Activated T-helper 1 cell treated with Interleukin-2 at 50 U/mL for 16 hours (primary cell): ENCODE data around the gene PIGL.
"Not testable (repeated sequence)": the region's sequence is repeated elsewhere in the genome, so short reads cannot be mapped to it uniquely, and the experiment has no call there.

Experiments used
- DNase-seq: peaks from one replicate; pipeline ENCODE4 v3.0.0-alpha.2; 2020; ENCODE audit warnings: low read depth

PIGL gene

GRCh38 chr17:16312061-16312460 lies 95.1 kb downstream of the PIGL start:
- not testable (repeated sequence) for DNase-seq

- no peak for DNase-seq
Measured at GRCh38 chr17:16313139-16314090, 96.4 kb downstream of the PIGL start.

DNA sequence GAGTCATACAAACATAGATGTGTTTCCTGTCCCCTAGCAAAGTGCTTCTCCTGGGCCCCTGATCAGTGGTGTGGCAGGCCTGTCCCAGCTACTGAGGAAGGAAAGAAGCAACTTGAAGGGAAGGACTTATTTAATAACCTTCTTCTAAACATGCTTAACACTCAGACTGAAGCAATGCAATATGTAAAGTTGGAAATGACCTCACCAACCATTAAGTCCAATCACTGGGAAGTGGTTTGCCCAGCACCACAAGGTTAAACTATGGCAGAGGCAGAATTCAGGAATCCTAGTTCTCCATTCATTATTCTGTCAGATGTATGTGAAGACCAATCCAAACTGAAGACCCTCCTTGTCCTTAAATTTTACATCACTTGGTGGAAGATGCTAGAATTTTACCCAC lies 97.2 kb downstream of the PIGL start:
- no peak for DNase-seq

DNA sequence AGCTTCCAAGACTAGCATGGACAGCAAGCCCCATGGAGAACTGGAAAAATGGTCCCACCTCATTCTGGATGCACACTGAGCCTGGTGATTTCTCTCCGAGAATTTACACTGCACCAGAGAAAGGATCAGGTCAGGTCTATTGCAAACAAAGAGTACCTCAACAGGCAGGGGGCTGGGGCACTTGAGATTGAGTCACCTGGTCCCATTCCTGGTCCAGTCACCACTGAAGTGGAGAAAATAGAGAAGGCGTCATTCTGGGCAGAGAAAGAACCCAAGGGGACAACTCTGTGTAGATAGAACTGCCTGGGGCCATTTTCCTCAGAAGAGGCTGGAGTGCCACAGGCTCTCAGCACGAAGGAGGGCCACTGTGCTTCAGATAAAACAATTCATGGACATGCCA lies 97.8 kb downstream of the PIGL start:
- no peak for DNase-seq

GRCh38 chr17:16319969-16320368 lies 103.0 kb downstream of the PIGL start:
- no peak for DNase-seq

DNA sequence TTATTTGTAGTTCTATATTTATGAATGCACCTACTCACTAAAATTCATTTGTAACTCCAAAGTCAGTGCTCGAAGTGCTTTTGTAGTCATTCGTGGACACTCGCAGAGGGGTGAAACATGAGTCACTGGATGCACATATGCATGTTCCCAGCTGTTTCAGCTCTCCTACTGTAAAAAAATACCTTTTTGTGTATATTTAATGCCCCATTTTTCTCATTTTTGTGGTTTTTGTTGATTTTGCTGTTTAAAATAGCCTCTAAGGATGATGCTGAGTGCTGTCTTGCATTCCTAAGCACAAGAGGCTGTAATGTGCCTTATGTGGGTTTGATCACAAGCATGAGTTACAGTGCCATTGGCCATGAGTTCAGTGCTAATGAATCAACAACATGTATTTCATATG lies 105.6 kb downstream of the PIGL start:
- no peak for DNase-seq

GRCh38 chr17:16325964-16326363 lies 109.0 kb downstream of the PIGL start:
- DNase-seq = no peak

DNA sequence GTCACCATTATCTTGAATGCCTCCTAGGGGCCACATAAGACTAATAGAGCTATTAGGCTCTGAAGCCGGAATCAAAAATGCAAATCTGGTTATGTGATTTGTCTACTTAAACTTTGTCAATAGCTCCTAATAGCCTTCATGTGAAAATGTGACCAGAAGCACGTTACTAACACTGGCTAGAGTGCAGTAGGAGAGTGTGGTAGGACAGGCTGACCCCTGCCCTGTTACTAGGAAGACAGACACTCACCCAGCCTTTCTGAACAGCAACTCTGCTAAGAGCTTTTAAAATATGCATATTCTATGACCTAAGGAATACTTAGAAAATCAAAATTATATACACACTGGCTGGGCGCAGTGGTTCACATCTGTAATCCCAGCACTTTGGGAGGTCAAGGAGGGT lies 110.0 kb downstream of the PIGL start:
- DNase-seq = no peak

GRCh38 chr17:16328997-16329396 lies 112.0 kb downstream of the PIGL start:
- DNase-seq = no peak

GRCh38 chr17:16329519-16330271 lies 112.7 kb downstream of the PIGL start:
- no peak for DNase-seq

- DNase-seq = no peak
Measured at GRCh38 chr17:16338391-16338790, 121.4 kb downstream of the PIGL start.

- no peak for DNase-seq
Measured at GRCh38 chr17:16339402-16339801, 122.4 kb downstream of the PIGL start.

- no peak for DNase-seq
Measured at GRCh38 chr17:16339959-16340358, 122.9 kb downstream of the PIGL start.

DNA sequence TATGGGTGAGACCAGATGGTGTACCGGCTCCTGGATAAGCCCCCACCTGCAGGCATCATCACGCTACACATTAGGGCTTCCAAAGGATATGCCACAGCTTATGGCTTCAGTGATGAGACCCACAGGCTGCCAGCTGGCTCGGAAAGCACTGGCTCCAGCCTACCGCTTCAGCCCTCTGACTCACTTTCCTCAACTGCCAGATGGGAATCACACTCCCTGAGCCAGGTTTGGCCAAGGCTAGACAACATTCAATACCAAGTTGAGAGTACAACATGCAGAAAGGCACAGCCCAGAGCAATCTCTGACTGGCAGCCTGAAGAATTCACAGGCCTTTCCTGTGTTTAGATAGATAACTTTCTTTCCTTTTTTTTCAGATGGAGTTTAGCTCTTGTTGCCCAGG lies 126.0 kb downstream of the PIGL start:
- no peak for DNase-seq

DNA sequence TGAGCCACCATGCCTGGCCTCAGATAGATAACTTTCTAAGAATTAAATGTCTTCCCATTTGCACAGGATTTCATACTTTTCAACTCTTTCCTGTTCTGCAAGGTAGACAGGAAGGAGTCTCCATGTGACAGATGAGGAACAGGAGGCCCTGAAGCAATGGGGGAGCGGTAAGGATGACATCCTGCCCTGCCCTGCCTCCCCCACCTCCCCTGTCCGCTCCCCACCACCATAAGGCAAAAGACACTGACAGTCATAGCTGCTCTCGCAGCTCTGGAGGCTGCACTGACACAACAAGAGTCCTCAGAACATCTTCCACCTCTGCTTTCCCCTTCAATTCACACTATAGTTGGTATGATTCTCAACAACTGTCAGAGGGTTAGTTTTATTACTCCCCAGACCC lies 126.6 kb downstream of the PIGL start:
- DNase-seq = no peak

GRCh38 chr17:16345565-16345964 lies 128.6 kb downstream of the PIGL start:
- no peak for DNase-seq

- DNase-seq = no peak
Measured at GRCh38 chr17:16346721-16347271, 129.8 kb downstream of the PIGL start.

DNA sequence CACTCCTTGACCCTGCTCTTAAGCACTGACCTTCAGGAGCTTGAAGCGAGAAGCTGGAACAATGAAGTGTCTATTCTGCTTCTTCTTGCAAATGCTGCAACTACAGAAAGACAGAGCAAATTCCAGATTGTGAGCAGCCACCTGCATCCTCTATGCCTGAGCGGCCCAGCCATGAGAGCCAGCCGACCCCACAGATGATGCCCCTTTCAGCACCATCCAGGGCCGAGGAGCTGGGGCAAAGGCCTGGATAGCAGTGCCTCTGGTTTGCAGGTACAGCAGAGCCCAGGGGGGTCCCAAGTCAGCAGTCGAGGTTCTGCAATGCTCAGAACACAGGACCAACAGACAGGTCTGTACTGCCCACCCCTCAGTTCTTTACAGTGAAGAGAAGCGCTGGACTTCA lies 131.6 kb downstream of the PIGL start:
- no peak for DNase-seq

- DNase-seq = no peak
Measured at GRCh38 chr17:16349431-16349830, 132.4 kb downstream of the PIGL start.

GRCh38 chr17:16351831-16352230 lies 134.8 kb downstream of the PIGL start:
- no peak for DNase-seq

- DNase-seq = peak; percentile 3
Measured at GRCh38 chr17:16352303-16352666, 135.3 kb downstream of the PIGL start.

- peak; percentile 5 for DNase-seq
Measured at GRCh38 chr17:16352667-16353316, 135.8 kb downstream of the PIGL start.
